Measurements from ENCODE around the gene NDE1. TPM values are rescaled to one million over a fixed set of nuclear protein-coding genes. Genes with fewer than 3 reads are reported as not detected.

Gene NDE1
- total and polyA plus RNA-seq, 8 donors: 3.3 to 13.2 (median 5.9) TPM

DNA sequence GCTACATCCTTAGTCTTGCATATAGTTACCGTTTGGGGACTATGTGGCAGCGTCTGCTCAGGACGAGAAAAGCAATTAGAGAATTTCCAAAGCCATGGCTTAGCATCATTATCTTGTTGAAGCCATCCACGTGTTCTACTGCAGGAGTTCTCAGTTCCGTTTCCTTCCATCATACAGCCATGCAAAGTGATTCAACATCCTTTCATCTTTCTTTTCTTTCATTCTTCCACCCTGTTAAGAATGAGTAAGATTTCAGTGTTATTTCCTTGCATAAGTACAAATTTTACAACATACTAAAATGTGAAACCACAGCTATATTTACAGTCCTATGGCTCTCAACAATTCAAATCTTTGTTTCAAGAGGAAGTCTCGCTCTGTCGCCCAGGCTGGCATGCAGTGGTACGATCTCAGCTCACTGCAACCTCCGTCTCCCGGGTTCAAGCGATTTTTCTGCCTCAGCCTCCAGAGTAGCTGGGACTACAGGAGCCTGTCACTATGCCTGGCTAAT lies 10.9 kb upstream of the NDE1 start:
- intact Hi-C loops (cut with DNase I): no loop called here
- WGBS, 2 donors: 91% methylated on average over 11 of the region's 11 CpGs
- Histone ChIP-seq H3K9me3 (no peaks in the 10 kb centered on the region), H3K4me1 (peaks cover 15 to 21% (median 18%) of the 10 kb centered on the region in 3 donors), H3K27me3 (no peaks in the 10 kb centered on the region), H3K36me3 (peaks cover 0 to 41% (median 28%) of the 10 kb centered on the region in 3 donors), H3K27ac (no peak overlapping the region), H3K4me3 (no peak overlapping the region)
- TF ChIP-seq, protein P1, sequence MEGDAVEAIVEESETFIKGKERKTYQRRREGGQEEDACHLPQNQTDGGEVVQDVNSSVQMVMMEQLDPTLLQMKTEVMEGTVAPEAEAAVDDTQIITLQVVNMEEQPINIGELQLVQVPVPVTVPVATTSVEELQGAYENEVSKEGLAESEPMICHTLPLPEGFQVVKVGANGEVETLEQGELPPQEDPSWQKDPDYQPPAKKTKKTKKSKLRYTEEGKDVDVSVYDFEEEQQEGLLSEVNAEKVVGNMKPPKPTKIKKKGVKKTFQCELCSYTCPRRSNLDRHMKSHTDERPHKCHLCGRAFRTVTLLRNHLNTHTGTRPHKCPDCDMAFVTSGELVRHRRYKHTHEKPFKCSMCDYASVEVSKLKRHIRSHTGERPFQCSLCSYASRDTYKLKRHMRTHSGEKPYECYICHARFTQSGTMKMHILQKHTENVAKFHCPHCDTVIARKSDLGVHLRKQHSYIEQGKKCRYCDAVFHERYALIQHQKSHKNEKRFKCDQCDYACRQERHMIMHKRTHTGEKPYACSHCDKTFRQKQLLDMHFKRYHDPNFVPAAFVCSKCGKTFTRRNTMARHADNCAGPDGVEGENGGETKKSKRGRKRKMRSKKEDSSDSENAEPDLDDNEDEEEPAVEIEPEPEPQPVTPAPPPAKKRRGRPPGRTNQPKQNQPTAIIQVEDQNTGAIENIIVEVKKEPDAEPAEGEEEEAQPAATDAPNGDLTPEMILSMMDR (IDR thresholded peaks at IDR 0.05): no peak
- no peak for ATAC-seq
- DNase-seq: no peak
- no peak for FAIRE-seq

DNA sequence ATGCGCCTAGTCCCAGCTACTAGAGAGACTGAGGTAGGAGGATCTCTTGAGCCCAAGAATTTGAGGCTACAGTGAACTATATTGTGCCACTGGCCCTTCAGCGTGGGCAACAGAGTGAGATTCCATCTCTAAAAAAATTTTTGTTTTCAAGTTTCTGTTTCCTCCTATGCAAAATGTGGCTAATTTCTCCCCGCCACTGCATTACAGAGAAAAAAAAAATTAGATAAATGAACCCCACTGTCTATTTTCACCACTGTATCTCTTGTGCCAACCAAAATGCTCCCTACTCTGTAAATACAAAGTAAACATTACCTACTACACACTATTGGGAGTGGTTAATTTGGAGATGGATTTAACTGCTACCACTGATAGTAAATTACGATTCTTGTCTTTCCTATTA lies 9.1 kb upstream of the NDE1 start:
- Histone ChIP-seq H3K36me3 (peaks cover 0 to 22% (median 17%) of the 10 kb centered on the region in 3 donors), H3K9me3 (no peaks in the 10 kb centered on the region), H3K27me3 (no peaks in the 10 kb centered on the region), H3K27ac (peak overlapping the region in 1 of 4 donors; percentile 99), H3K4me1 (peaks cover 16 to 23% (median 19%) of the 10 kb centered on the region in 3 donors), H3K4me3 (no peak overlapping the region)
- ATAC-seq: no peak
- TF ChIP-seq, protein P1 (IDR thresholded peaks at IDR 0.05): no peak
- 71 to 76% methylated on average over 4 of the region's 4 CpGs for WGBS, 2 donors
- intact Hi-C loops (cut with DNase I): no loop called here
- FAIRE-seq: no peak
- DNase-seq: no peak

DNA sequence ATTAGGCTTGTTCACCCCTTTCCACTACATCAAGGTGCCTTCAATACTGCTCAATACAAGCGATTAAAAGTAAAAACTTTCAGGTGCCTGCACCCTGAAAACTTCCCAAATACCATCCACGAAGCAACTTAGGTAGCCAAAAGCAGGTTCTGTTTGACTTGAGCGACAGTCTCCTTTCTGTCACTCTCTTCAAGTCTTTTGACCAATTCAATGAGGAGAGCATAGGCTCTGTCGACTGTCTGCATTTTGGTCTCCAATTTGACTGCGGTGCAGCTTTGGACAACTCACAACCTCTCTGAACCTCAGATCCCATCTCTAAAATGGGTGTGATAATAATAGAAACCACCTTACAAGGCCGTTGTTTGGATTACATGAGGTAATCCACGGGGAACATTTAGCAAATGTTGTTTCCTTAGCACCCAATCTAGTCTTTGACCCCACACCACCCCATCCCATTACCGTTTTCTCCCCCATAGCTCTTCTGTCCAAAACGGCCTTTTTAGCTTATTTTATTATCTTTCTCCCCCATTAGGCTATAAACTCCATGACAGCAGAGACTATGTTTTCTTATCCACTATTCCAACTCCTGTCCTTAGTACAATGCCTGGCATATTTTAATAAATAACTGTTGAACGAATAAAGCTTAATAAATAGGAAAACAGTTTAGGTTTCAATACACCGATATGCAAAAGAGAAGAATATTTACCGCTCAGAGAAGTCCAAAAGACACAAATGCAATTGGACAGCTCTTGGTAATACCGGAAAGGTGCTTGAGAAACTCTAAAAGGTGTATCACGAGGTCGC lies 8.1 kb upstream of the NDE1 start:
- Histone ChIP-seq H3K9me3 (no peaks in the 10 kb centered on the region), H3K27ac (peak overlapping the region; percentile 93 to 99 (median 97)), H3K4me3 (peak overlapping the region; percentile 77 to 92 (median 88)), H3K27me3 (no peaks in the 10 kb centered on the region), H3K36me3 (peaks cover 0 to 21% (median 11%) of the 10 kb centered on the region in 3 donors), H3K4me1 (peaks cover 16 to 23% (median 19%) of the 10 kb centered on the region in 3 donors)
- FAIRE-seq (no peak), ATAC-seq (no peak), DNase-seq (no peak)
- intact Hi-C loops (cut with DNase I): no loop called here
- WGBS, 2 donors: 7 to 10% methylated on average over 15 of the region's 15 CpGs
- TF ChIP-seq, protein P1 (IDR thresholded peaks at IDR 0.05): no peak

DNA sequence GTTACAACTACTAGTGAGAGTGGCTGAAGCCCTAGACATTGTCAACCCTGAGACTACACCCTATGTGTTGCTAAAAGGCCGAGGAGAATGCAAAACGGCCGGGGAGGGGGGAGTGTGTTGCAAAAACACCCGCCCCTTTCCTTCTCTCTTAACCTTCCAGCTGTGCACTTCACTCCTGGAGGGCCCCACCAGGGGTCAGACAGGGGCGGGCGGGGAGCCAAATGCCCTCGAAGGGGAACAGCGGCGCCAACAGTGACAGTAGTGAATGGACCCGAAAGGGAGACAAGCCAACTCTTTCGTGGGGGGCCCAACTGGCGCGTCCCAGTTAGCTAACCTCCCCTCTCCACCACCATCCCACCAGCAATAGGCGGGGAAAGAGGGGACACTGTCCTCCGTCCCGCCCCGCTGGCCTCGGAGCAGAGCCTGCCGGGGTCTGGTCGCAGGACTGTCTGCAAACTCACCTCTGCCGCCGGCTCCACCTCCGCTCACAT lies 7.4 kb upstream of the NDE1 start:
- intact Hi-C loops (cut with DNase I): no loop called here
- Histone ChIP-seq H3K9me3 (no peaks in the 10 kb centered on the region), H3K4me3 (peak overlapping the region; percentile 77 to 92 (median 88)), H3K4me1 (peaks cover 16 to 23% (median 19%) of the 10 kb centered on the region in 3 donors), H3K36me3 (peaks cover 0 to 14% (median 6%) of the 10 kb centered on the region in 3 donors), H3K27me3 (no peaks in the 10 kb centered on the region), H3K27ac (peak overlapping the region; percentile 93 to 99 (median 97))
- DNase-seq (peak; percentile 60 to 84 (median 78)), FAIRE-seq (no peak), ATAC-seq (peak; percentile 44 to 62 (median 50))
- TF ChIP-seq, protein P1 (IDR thresholded peaks at IDR 0.05): peak in 1 of 4 donors; percentile 12
- 0% methylated on average over 9 to 22 of the region's 23 CpGs for WGBS, 2 donors
